ENCODE data around the gene PRICKLE1. TPM values are rescaled to one million over a fixed set of nuclear protein-coding genes. Genes with fewer than 3 reads are reported as not detected.

The PRICKLE1 gene
- total RNA-seq, 1 donor from 2014 or later, result 14.4 TPM

GRCh38 chr12:42442311-42442759 is 147.2 kb downstream of the PRICKLE1 start:
- no peak for ATAC-seq (ENCODE audit: poor library complexity)
- intact Hi-C loops (cut with DNase I), result no loop called here
- DNase-seq, result no peak

- intact Hi-C loops (cut with DNase I), result no loop called here
- no peak for ATAC-seq (ENCODE audit: poor library complexity)
Observed at GRCh38 chr12:42440608-42441007, 148.9 kb downstream of the PRICKLE1 start.

DNA sequence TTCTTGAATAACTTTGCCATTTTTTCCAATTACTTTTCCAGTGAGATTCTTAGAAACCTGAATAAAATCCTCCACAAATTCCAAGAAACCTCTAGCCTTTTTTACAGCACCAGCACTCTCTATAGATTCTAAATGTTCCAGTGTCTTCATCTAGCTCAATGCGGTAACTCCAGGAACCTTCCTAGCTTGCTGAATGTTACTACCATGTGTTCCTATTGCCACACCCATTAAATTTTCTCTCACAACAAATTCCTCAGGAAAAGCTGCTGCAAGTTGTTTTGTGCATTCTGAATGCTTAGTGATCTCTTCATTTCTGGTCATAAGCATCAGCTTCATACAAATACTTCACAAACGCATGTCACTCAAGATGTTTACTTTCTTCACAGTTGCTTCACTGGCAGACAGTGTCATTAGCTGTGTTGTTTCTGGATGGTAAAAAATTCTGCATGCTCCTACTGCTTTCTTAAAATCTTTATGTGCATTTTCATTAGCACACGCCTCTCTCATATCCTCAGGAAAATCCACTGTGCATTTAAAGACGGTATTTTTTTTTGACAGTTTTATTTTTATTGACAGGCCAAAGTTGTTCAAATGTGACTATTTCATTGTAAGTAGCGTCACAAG is 156.9 kb downstream of the PRICKLE1 start:
- ATAC-seq (ENCODE audit: poor library complexity) (no peak), DNase-seq (no peak)

More at GRCh38 chr12:42440608-42441007, 148.9 kb downstream of the PRICKLE1 start:
- DNase-seq, result no peak

DNA sequence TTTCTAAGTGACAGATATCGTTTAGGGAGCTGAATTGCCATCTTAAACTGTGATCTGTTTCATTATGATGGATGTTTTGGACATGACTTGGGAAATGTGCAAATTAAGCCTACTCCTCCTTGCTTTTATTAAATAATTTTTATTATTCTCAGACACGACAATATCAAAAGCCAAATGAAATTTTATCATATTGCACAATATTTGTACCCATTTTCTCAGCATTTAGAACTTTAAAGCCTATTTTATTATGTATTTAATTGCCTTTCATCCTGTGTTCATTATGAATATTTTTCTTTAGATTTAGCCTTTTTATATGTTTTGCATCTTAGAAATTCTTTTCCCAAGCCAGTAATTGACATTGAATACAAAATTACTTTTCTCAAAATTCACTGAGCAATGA is 160.7 kb downstream of the PRICKLE1 start:
- intact Hi-C loops (cut with DNase I), result no loop called here
- DNase-seq, result no peak
- ATAC-seq (ENCODE audit: poor library complexity), result no peak

More for the DNA sequence above, 156.9 kb downstream of the PRICKLE1 start:
- intact Hi-C loops (cut with DNase I), result no loop called here

DNA sequence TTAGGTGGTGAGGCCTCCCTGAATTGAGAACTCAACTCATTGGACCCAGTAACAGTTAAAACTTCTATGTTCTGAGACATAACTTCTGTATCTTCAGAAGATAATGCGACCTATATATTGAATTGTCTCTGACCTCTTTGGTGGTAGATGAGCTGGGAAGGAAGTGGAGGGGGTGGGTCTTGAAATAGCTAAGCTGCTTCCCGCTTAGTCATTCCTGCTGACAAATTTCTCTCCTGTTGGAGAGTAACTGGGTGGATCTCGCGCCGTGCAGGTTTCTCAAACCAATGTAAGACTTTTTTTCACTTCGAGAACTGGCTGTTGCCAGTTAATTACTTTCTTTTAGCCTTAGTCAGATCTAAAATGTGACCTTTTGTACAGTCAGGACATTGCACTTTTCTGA is 162.8 kb downstream of the PRICKLE1 start:
- peak; percentile 48 for DNase-seq
- no peak for ATAC-seq (ENCODE audit: poor library complexity)
- intact Hi-C loops (cut with DNase I), result no loop called here

DNA sequence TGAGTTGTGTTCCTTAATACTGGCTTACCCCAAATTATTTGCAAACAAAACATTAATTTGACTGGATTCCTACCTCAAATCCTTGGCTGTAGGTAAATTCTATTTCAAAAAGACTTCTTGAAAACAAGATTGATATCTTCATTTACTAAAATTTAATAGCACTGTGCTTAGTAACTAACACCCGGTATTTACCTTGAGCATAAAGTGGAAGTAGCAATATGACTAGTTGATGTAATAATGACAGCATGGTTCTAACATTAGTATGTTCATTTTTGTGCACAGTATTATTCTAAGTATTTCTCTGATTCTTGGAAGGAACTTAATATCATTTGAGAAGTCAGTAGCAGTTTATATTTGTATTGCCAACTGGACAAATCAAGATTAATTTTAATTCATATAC is 166.8 kb downstream of the PRICKLE1 start:
- DNase-seq (no peak), ATAC-seq (ENCODE audit: poor library complexity) (no peak)
- intact Hi-C loops (cut with DNase I), result no loop called here

DNA sequence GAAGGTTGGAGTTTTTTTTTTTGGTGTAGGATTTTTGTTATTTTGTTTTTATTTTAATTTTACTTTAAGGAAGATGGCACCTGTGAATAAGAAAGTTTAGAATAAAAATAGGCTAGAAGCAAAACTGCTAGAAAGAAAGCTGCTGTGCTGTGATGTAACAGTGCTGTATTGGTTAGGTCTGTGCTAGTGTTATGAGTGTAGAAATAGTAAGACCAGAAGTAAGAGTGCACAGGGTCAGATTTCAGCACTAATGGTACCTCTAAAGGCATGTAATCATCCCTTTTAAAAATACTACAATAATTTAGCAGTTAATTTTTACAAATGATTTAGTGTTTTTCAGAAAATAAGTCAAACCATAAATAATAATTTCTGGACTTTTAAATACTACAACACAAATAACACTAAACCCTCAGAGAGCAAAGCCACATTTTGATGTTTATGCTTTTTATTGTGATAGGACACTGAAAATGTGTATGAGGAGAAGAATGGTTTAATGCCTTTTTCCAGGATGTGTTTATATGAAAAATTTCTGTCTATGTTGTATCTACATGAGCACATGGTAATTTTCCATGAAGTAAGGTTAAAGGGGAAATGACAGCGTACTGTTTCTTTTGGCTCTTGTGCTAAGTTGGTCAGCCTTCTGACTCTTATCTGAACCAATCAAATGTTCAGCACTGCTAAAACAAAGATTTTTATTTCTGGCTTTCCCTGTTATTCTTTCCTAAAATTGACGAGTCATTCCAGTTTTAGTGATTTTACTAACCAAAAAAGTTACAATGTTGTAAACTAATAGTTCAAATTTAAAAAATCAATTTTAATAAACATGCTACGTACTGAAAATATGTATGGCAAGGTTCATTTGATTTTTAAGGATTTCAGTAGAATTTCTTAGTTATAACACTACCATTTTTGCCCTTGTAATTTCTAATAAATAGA is 167.4 kb downstream of the PRICKLE1 start:
- intact Hi-C loops (cut with DNase I), result no loop called here
- peak; percentile 90 for ATAC-seq (ENCODE audit: poor library complexity)
- no peak for DNase-seq

- no peak for DNase-seq
- intact Hi-C loops (cut with DNase I), result no loop called here
- no peak for ATAC-seq (ENCODE audit: poor library complexity)
Observed at GRCh38 chr12:42420395-42420794, 169.2 kb downstream of the PRICKLE1 start.

DNA sequence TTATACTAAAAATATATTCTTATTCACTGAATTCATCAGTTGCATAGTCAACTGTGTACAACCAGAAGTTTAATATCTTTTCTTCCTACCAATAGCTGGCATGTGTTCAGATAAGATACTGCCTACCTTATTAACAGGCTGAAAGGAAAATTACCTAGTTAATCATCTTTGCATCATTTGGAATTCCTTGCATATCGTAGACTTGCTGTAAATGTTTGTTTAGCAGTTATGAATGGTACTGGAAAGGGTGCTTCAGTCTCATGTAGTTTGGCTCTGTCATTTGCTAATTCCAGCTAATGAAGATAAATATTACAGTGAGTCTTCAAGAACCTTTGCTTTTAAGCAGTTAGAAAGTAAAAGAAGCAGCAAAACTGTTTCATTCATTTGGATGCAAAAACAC is 179.2 kb downstream of the PRICKLE1 start:
- intact Hi-C loops (cut with DNase I), result no loop called here
- no peak for DNase-seq
- ATAC-seq (ENCODE audit: poor library complexity), result no peak

DNA sequence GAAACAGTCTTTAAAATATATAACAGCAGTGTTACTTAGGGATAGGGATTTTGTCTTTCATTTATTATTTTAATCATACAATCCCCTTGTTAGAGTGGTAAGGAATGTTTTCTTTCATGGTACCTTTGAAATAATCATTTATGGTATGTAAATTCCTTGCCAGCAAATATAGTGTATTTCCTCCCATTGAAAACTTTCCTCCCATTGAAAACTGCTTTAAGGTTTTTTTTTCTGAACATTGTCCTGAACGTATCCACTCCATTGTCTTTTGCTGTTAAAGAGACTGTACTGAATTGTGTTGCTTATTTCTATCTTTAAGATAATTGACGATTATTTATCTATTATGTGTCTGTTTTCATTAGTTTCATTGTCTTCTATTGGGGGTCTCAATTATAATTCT is 180.1 kb downstream of the PRICKLE1 start:
- intact Hi-C loops (cut with DNase I), result no loop called here
- ATAC-seq (ENCODE audit: poor library complexity) (no peak), DNase-seq (no peak)

- intact Hi-C loops (cut with DNase I), result no loop called here
- no peak for ATAC-seq (ENCODE audit: poor library complexity)
- no peak for DNase-seq
Observed at GRCh38 chr12:42407306-42407705, 182.2 kb downstream of the PRICKLE1 start.

Data from Right ventricle myocardium superior (tissue), 1 donor.